ENCODE data around the gene EFNA4.
A peak's percentile ranks its signal among the peaks of the same experiment; 100 is the strongest.

Gene EFNA4

GRCh38 chr1:155079487-155080311, 16.2 kb downstream of the EFNA4 start:
- FAIRE-seq (no peak), DNase-seq (ENCODE audit: insufficient read length, low spot score) (no peak)
- TF ChIP-seq POLR2A (IDR thresholded peaks at IDR 0.05; ENCODE audit: low read depth, low read length) = no peak

DNA sequence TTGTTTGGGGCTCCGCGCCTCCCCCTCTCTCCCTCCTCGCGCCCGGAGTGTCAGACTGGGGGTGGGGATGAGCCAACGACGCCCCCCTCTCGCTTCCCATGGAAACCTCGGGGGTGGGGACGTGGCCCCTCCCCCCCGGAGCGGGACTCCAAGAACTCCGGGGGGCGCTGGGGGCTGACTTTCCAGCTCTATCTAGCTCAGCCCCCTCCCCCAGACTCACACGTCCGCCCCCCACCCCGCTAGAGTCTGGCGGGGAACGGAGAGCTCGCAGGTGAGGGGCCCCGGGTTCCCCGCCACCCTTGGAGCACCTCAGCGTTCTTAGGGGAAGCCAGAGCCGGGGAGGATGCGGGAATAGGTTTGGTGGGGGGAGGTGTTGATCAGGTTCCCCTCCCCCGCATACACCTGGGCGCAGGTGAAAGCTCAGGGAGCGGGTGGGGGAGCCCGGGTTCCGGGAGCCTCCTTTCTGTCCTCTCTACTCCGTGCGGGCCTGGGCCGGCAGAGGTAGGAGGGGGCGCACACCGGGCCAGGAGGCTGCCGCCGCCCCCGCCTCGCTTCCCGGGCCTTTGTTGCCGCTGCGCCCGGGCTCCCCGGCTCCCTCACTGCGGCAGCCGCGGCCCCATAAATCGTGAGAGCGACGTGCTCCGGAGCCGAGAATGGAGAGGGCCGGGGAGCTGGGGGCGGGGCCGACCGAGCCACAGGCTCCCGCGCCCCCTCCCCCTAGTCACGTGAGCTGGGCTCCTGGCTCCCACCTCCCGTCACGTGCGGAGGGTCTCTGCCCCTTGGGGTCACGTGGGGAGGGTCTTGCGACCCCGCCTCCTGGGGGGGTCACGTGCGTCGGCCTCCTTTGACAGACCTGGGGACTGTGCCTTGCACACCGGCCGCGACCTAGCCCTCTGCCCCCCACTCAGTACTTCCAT, 17.0 kb downstream of the EFNA4 start:
- no peak for TF ChIP-seq POLR2A (IDR thresholded peaks at IDR 0.05; ENCODE audit: low read depth, low read length)
- FAIRE-seq (no peak), DNase-seq (ENCODE audit: insufficient read length, low spot score) (no peak)

DNA sequence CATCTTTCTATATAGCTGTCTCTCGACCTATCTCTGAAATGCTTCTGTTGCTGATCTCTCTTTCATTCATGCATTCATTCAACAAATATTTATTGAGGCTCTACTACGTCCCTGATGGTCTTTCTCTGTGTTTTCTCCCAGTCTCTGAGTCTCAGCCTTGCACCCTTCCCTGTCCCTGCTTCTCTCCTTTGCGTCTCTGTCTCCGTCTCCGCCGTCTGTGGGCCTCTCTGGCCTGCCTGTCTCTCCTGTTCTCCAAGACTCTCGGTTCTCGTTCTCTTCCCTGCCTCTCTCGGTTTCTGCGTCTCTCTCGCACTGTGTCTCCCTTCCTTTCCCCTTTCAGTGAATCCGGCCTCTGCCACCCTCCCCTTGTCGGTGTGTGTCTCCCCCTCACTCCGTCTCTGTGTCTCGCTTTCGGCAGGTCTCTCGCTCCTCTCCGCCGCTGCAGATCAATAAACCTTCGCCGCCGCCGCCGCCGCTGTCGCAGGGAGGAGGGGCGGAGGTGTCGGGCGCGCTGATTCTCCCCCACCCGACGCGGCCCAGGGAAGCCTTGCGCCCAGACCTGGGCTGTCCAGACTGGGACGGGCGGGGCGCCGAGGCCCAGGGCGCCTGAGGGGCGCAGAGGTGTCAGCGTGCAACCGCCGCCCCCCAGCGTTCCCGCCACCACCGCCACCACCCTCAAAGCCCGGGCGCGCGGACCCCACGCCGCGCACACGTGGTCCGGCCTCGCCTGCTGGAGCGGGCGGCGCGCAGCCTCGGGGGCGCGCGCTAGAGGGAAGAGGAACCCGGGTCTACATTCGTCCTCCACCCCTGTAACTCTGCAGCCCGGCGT, 18.1 kb downstream of the EFNA4 start:
- DNase-seq (ENCODE audit: insufficient read length, low spot score) (no peak), FAIRE-seq (no peak)
- no peak for TF ChIP-seq POLR2A (IDR thresholded peaks at IDR 0.05; ENCODE audit: low read depth, low read length)

- FAIRE-seq (no peak), DNase-seq (ENCODE audit: insufficient read length, low spot score) (no peak)
- no peak for TF ChIP-seq POLR2A (IDR thresholded peaks at IDR 0.05; ENCODE audit: low read depth, low read length)
Measured at GRCh38 chr1:155082301-155083051, 18.9 kb downstream of the EFNA4 start.

DNA sequence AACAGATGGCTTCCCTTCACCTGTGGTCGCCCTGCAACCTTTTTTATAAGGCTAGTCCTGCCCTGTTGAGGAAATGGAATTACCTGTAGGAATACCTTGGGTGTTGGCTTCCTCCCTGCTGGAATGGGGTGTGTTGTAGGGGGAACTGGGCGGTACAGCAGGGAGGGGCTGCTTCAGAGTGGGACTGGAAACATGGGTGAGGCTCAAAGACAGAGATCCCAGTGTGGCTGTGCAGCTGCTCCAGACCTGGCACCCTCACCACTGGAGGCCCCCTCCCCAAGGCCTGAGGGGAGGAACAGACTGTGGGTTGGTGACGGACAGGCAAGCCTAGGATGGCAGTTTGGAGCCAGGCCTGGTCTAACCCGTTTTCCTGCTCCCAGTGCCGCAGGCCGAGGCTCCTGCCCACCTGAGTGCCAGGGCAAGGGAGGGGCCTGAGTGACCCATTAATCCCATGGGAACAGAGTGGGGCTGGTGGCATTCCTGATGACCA, 19.6 kb downstream of the EFNA4 start:
- TF ChIP-seq POLR2A (IDR thresholded peaks at IDR 0.05; ENCODE audit: low read depth, low read length) = no peak
- DNase-seq (ENCODE audit: insufficient read length, low spot score) (no peak), FAIRE-seq (no peak)

GRCh38 chr1:155083865-155084721, 20.6 kb downstream of the EFNA4 start:
- TF ChIP-seq POLR2A (IDR thresholded peaks at IDR 0.05; ENCODE audit: low read depth, low read length) = no peak
- FAIRE-seq (no peak), DNase-seq (ENCODE audit: insufficient read length, low spot score) (no peak)

DNA sequence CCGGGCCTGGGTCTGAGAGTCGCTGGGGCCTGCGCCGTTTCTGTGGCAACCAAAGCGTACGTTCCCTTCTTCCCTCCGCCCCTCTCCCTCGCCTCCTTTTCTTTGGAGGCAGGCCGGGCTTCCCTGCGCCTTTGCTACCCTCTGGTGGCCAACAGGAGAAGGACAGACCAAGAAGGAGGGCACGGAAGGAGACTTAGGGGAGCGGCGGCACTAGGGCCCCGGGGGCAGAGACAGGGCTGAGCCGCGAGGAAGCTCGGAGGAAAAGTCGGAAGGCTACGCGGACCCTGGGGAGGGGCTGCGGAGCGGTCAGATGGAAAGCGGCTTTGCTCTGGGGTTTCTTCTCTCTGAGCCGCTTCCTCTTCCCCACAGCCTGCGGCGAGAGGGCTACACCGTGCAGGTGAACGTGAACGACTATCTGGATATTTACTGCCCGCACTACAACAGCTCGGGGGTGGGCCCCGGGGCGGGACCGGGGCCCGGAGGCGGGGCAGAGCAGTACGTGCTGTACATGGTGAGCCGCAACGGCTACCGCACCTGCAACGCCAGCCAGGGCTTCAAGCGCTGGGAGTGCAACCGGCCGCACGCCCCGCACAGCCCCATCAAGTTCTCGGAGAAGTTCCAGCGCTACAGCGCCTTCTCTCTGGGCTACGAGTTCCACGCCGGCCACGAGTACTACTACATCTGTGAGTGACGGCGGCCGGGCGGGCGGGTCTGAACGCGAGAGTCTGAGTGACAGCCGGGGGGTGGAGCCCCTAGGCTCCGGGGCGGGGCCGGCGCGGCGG, 21.4 kb downstream of the EFNA4 start:
- peak; percentile 12; the same call in 1 of the 2 replicates for TF ChIP-seq POLR2A (IDR thresholded peaks at IDR 0.05; ENCODE audit: low read depth, low read length)
- FAIRE-seq (no peak), DNase-seq (ENCODE audit: insufficient read length, low spot score) (peak; percentile 96)

DNA sequence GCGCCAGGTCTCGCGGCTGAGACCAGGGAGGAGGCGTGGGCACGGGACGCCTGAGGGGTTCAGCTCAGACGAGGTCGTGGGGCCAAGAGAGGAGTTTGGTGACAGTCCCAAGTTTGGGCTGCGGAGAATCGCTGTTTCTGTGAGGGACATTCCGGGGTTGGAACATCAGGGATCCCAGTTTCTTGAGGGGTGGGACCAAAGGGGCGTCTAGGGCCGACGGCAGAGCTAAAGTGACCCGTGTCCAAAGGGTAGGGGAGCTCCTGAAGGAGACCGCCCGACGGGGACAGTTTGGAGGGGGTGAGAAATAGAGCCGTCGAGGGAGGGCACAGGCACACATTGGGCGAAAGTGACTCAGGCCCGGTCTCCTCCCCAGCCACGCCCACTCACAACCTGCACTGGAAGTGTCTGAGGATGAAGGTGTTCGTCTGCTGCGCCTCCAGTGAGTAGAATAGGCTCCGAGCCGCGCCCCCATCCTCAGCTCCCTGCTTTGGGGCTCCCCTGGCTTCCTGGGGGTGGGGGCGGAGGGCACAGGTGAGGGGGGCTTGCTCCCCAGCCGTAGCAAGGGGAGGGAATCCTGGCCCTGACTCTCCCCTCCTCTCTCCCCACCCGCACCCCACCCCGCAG, 22.1 kb downstream of the EFNA4 start:
- peak; percentile 78 for DNase-seq (ENCODE audit: insufficient read length, low spot score)
- TF ChIP-seq POLR2A (IDR thresholded peaks at IDR 0.05; ENCODE audit: low read depth, low read length) = 0 out of 2 replicates have a peak, but pooled peaks have one; percentile 2
- no peak for FAIRE-seq

DNA sequence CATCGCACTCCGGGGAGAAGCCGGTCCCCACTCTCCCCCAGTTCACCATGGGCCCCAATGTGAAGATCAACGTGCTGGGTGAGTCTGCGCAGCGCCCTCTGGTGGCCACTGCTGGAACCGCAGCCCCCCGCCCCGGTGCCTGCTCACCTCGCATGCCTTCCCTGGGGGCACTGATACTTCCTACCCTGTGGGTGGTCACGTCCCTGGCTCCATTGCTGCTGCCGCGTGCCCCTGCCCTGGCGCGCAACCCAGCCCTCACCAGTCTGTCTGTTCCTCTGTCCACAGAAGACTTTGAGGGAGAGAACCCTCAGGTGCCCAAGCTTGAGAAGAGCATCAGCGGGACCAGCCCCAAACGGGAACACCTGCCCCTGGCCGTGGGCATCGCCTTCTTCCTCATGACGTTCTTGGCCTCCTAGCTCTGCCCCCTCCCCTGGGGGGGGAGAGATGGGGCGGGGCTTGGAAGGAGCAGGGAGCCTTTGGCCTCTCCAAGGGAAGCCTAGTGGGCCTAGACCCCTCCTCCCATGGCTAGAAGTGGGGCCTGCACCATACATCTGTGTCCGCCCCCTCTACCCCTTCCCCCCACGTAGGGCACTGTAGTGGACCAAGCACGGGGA, 22.7 kb downstream of the EFNA4 start:
- TF ChIP-seq POLR2A (IDR thresholded peaks at IDR 0.05; ENCODE audit: low read depth, low read length) = no peak
- FAIRE-seq (no peak), DNase-seq (ENCODE audit: insufficient read length, low spot score) (peak; percentile 84)

GRCh38 chr1:155086856-155087535, 23.5 kb downstream of the EFNA4 start:
- FAIRE-seq = no peak
- no peak for DNase-seq (ENCODE audit: insufficient read length, low spot score)
- TF ChIP-seq POLR2A (IDR thresholded peaks at IDR 0.05; ENCODE audit: low read depth, low read length) = no peak
